NB4 (cell line): ENCODE results near the gene GALNT18.
A peak's percentile ranks its signal among the peaks of the same experiment; 100 is the strongest.

Source experiments
- DNase-seq: peaks from one replicate; pipeline ENCODE4 v3.0.0; 2010; ENCODE audit warnings: low read depth
- H3K4me3 ChIP-seq: one replicate; pipeline ENCODE4 v1.5.1; 2011; ENCODE audit warnings: mild to moderate bottlenecking, low read depth, low read length, moderate library complexity
- CTCF ChIP-seq: IDR thresholded peaks from one replicate; pipeline ENCODE4 v1.5.1; 2012; ENCODE audit warnings: low read depth, low read length
- MYC ChIP-seq: IDR thresholded peaks from 2 replicates; pipeline ENCODE4 v1.6.1; 2011; ENCODE audit warnings: low read depth, low read length
- POLR2A ChIP-seq: IDR thresholded peaks from 2 replicates; pipeline ENCODE4 v1.6.1; 2011; ENCODE audit warnings: mild to moderate bottlenecking; ENCODE audit not compliant: insufficient read length; ENCODE audit errors: extremely low read depth
- TF ChIP-seq, protein P1 (sequence below): IDR thresholded peaks from 2 replicates; pipeline ENCODE4 v1.6.1; 2011; ENCODE audit warnings: low read depth, low read length

GALNT18 gene

DNA sequence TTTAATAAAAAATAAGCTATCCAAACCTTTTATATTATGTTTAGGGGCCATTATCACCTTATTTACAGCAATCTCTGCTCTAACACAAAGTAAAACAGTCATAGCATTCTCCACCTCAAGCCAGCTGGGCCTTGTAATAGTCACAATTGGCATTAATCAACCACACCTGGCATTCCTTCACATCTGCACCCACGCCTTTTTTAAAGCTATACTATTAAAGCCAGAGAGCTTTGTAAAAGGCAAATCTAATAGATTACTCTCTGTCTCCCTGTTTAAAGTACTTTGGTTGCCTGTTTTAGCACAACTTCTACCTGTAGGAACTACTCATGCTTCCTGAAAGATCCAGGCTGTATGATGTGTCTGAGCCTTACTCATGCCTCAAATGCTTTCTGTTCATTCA, 381.8 kb downstream of the GALNT18 start:
- TF ChIP-seq, protein P1, sequence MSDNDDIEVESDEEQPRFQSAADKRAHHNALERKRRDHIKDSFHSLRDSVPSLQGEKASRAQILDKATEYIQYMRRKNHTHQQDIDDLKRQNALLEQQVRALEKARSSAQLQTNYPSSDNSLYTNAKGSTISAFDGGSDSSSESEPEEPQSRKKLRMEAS: no peak
- TF ChIP-seq CTCF: no peak
- no peak for TF ChIP-seq POLR2A
- TF ChIP-seq MYC: no peak
- H3K4me3 ChIP-seq: no peak overlapping the region
- no peak for DNase-seq

DNA sequence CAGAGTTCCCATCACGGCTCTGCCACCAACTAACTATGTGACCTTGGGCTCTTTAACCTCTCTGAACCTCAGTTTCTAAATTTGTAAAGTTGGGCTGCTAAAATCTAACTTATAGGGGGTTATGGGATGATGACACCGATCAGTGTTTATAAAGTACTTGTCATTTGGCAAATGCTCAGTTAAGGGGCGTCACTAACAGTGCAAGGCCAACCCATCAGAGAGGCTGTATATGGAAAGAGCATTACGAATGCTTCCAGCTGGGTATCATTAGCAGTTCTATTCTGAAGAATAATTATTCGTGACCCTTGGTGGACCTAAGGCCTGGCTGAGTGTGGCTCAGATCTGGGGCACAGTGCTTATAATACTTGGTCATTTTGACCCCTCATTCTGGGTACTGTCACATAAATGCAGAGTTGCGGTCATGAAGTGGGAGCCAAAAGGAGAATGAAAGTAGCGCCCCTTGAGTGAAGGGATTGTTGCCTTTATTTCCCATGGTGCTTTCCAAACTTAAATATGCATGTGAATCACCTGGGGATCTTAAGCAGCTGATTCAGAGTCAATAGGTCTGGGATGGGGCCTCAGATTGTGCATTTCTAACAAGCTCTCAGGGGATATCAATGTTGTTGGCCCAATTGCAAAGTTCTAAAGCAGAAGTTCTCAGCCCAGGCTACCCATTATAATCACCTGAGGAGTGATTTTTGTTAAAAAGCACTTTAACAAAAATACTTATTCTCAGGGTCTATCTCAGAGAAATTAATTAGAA, 384.6 kb downstream of the GALNT18 start:
- TF ChIP-seq CTCF: no peak
- TF ChIP-seq, protein P1: no peak
- no peak for TF ChIP-seq MYC
- no peak for TF ChIP-seq POLR2A
- no peak for DNase-seq
- H3K4me3 ChIP-seq: no peak overlapping the region

DNA sequence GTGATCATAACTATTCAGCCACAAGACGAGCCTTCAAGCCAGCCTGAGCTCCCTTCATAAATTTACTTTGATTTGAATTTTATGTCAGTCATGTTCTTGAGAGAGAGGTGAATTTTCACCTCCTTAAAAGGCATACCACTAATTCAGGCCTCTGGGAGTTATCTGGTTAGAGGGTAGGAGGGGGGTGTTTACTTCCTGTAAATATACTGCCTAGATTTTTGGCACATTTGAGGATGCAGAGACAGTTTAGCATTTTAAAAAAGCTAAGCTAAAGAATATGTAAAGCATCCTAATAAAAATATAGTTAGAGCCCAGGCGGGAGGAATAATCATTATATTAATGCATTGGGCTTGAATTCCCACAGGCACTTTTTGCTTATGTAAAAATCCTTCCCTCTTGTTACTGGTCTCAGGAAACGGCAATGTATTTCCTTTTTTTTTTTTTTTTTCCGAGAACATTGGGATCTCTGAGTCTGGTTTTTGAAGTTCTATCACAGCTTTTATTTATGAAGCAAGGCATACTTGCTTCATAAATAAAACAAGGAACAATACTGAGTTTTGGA, 385.2 kb downstream of the GALNT18 start:
- no peak overlapping the region for H3K4me3 ChIP-seq
- no peak for DNase-seq
- no peak for TF ChIP-seq POLR2A
- no peak for TF ChIP-seq CTCF
- TF ChIP-seq MYC: no peak

DNA sequence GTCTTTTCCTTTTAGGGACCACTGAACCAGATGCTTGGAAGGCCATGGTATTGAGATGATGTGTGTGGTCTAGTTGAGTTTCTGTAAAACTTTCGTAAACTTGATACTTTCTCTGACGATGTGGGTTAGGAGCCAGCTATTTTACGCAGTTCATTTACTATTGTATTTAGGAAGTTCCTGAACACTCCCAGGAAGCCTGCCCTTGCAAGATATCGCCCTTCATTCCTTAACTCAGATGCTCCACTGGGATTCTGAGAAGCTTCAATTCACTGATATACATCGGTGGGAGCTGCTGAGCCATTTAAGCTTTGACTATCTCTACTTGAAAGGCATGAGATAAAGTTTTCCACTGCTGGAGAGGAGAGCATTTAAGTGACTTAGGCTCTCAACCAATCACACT, 390.0 kb downstream of the GALNT18 start:
- no peak overlapping the region for H3K4me3 ChIP-seq
- no peak for TF ChIP-seq POLR2A
- TF ChIP-seq MYC: no peak
- no peak for TF ChIP-seq CTCF
- TF ChIP-seq, protein P1: no peak
- DNase-seq: no peak

- H3K4me3 ChIP-seq: no peak overlapping the region
- DNase-seq: peak; percentile 22
- TF ChIP-seq CTCF (peak; percentile 46), MYC (no peak)
These were observed 390.8 kb downstream of the GALNT18 start for GRCh38 chr11:11230802-11231562.

DNA sequence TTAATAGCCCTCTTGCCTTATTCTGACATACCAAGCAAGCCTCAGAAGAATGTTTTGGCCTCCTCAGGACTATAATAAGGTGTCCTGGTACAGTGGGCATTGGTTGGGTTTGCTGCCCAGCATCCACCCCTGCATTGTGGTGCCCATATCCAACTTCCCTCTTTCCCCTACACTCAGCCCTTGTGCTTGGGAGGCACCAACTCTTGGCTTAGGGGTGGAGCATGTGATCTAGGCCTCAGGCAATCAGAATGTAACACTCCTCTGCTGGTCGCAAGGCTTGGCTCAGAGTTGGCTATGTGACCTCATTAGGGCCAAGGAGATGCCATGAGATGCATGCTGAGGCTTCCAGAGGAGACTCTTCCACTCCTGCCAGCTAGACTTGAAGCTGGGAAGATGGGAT, 391.7 kb downstream of the GALNT18 start:
- TF ChIP-seq MYC (no peak), CTCF (no peak), POLR2A (no peak)
- TF ChIP-seq, protein P1: no peak
- no peak overlapping the region for H3K4me3 ChIP-seq
- no peak for DNase-seq
